GM12875 (cell line): ENCODE measurements around the gene MCF2L.

ENCODE experiments used
- H3K4me3 ChIP-seq: one replicate; pipeline ENCODE4 v1.5.1; 2011; ENCODE audit warnings: low read depth, low read length, control low read depth
- CTCF ChIP-seq: IDR thresholded peaks from 2 replicates; pipeline ENCODE4 v1.5.1; 2011; ENCODE audit warnings: low read depth, mild to moderate bottlenecking, control low read depth, inconsistent platforms, low read length, moderate library complexity, borderline replicate concordance; ENCODE audit not compliant: insufficient read depth

MCF2L gene

GRCh38 chr13:112956571-112957294 lies 12.3 kb upstream of the MCF2L start:
- no peak overlapping the region for H3K4me3 ChIP-seq
- TF ChIP-seq CTCF: no peak

- no peak for TF ChIP-seq CTCF
- H3K4me3 ChIP-seq: no peak overlapping the region
Measured at GRCh38 chr13:112957295-112957677, 11.7 kb upstream of the MCF2L start.

GRCh38 chr13:112958127-112958989 lies 10.7 kb upstream of the MCF2L start:
- H3K4me3 ChIP-seq: no peak overlapping the region
- TF ChIP-seq CTCF: no peak

GRCh38 chr13:112959206-112959605 lies 9.8 kb upstream of the MCF2L start:
- TF ChIP-seq CTCF: no peak
- no peak overlapping the region for H3K4me3 ChIP-seq

GRCh38 chr13:112959701-112960542 lies 9.1 kb upstream of the MCF2L start:
- no peak for TF ChIP-seq CTCF
- no peak overlapping the region for H3K4me3 ChIP-seq

- no peak overlapping the region for H3K4me3 ChIP-seq
- no peak for TF ChIP-seq CTCF
Measured at GRCh38 chr13:112960706-112961105, 8.3 kb upstream of the MCF2L start.
